HG03064 (cell line): ENCODE measurements around the gene COL5A1.

Experiments
- ATAC-seq: cut with Tn5 transposase; IDR thresholded peaks from one replicate; pipeline ENCODE4 v1.9.1; 2021; ENCODE audit warnings: low read depth; ENCODE audit not compliant: unreplicated experiment

Gene COL5A1

GRCh38 chr9:134625361-134626068, 16.1 kb upstream of the COL5A1 start:
- ATAC-seq = no peak

DNA sequence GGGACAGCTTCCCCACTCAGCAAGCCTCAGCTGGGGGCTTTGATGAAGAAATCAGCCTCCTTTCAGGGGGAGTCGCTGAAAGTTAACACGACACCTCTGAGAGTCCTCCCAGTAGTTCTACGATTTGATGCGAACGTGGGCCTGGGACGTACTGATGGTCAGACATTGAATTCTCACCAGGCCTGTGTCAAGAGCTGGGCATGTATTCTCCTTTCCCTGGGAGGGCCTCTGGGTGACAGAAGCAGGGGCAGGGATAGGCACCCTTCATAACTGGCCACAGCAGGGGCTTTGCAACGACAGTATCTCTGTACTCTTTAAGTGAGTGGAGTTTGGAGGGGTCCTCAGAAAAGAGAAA, 15.6 kb upstream of the COL5A1 start:
- ATAC-seq = no peak

- no peak for ATAC-seq
Observed at GRCh38 chr9:134626571-134627416, 14.8 kb upstream of the COL5A1 start.

DNA sequence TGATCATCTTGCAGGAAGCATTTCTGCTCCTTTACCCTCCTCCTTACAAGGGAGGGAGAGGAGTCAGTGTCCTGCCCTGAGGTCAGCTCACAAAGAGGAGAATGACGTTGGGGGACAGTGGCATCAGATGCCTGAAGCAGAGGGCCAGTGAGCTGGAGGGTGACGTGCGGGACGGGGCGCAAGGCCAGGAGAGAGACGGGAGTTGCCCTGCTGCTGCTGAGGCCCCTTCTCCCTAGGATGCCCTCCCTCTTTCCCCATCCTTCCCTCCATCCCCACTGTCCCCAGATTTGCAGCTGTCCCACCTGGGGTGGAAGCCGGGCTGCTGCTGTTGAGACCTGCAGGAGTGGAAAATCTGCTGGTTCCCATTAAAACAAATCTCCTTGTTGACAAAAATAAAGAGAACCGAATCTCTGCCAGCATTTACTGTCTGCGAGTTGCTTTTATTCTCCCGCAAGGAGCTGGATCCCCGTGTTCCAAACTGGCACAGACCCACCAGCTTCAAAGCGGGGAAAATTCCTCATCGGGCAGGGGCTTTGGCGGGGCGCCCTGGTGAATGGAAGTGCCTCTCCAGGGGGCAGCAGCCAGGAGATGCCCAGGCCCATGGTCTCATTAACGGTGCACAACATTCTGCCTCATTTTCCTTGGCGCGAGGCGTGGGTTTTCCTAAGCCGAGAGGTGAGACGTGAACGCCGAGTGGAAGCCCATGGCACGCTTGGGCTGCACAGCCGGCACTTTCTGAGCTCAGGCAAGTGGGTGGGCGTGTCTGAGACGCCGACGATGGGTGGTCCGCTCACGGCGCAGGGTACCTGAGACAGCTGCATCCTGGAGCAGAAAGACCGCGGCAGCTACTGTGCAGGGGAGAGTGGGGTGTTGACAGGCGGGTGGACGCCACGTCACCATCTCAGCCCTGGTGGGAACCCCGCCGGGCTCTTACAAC, 13.9 kb upstream of the COL5A1 start:
- ATAC-seq = no peak

- ATAC-seq = no peak
Observed at GRCh38 chr9:134628354-134628736, 13.3 kb upstream of the COL5A1 start.

DNA sequence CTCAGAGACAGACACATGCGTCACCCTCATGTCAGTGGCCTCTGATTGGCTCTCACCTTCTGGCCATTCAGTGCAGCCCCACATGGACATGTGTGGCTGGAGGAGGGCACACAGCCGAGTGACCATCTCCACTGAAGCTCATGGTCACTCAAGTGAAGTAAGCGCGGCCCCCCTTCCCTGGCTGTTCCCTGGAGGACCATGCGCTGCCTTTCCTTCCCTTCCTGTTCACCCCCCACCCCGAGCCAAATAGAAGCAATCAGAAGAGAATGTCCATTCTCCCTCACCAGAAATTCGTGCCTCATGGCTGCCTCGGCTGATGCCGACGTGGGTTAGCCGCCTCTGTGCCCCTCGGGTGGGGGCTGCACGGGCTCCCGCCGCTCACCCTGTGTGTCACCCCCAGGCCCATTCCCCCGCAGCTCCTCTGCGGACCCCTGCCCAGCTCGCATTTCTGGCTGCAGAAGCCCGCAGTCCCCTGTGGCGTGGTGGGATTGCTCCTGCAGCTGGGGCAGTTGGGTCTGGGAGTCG, 12.5 kb upstream of the COL5A1 start:
- ATAC-seq = no peak

DNA sequence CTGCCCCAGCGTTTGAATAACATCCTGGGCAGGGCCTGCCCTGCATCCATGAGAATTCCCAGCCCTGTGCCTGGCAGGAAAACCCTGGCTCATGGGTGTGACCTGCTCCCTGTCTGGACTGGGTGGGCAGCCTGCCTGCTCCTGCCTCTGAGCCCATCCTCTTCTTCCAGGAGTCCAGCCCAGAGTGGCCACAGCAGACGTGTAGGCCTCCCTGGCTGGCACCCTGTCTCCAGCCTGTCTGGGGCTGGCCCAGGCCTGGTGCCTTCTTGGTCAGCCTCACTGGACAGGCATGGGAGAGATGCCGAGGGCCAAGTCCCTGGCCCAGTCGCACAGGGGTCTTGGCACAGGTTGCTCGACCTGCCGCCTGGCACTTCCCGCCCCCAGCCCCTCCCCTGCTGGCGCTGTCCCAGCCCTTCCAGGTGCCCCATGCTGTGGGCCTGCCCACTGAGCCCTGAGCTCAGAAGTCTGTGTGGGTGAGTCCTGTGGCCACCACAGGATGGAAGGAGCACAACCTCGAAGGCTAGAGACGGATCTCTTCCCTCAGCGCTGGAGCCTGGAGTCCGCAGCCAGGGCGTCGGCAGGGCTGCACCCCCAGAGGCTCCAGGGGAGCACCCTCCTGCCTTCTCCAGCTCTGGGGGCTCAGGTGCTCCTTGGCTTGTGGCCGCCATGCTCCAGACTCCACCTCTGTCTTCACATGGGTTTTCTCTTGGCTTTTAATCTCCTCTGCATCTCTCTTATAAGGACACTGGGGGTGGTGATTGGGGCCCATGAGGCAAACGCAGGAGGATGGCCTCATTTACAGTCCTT, 11.8 kb upstream of the COL5A1 start:
- no peak for ATAC-seq

DNA sequence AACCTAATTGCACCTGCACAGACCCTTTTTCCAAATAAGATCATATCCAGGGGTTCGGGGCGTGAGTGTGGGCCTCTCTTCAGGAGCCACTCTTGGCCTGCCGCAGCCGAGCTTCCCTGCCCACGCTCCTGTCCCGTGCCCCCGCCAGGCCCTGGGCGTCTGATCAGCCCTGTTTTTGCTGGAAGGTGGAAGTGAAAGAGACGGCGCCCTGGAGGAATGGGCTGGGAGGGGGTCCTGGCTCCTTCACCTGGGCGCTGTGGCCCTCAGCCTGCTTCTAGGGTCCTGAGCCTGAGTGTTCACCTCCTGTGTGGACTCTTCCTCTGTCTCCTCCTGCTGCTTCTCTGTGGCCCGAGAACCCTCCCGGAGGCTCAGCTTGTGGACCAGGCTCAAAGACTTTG, 11.2 kb upstream of the COL5A1 start:
- ATAC-seq = no peak

GRCh38 chr9:134630861-134631260, 10.7 kb upstream of the COL5A1 start:
- no peak for ATAC-seq

DNA sequence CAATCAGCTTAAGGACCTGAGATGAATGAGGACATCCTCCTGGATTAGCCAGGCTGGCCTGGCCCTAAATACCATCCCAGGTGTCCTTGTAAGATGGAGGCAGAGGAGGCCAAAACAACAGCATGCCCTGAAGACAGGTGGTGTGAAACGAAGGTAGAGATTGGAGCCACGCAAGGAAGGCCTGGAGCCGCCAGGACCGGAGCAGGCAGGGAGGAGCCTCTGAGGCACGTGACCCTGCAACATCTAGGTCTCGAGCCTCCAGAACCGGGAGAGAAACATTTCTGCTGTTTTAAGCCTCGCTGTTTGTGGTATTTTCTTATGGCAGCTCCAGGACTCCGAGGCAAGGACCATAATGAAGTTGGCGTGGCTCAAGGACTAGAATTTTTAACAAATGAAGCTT, 9.7 kb upstream of the COL5A1 start:
- ATAC-seq = no peak

- ATAC-seq = no peak
Observed at GRCh38 chr9:134632329-134632728, 9.3 kb upstream of the COL5A1 start.

DNA sequence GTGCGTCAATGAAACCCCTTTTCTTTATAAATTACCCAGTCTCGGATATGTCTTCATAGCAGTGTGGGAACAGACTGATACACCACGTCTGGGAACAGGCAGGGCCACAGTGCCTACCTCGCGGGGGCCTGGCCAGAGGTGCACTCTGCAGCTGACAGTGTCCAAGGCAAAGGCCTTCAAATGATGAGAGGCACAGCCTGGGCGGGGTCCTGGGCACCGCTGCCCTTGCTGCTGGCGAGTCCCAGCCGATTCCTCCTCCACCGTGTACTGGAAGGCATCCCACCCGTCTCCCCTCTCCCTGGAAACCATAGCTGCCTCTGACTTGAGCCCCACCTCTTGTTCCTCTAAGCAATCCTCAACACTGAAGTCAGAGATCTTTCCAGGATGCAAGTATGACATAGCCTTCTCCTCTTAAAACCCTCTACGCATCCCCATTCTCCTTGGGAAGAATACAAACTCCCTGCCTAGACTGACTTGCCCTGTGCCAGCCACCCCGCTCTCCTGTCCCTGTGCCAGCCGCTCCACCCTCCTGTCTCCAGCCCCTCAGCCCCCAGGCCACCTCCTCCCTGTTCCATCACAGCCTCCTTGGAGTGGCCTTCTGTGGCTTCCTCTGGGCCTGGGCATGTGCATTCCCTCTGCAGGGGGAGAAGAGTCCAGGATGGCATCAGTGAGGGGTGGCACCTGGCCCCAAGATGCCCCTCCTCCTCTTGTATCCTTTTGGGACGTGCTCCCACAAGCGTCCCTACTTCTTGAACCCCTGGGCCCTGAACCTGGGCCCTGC, 8.1 kb upstream of the COL5A1 start:
- no peak for ATAC-seq

GRCh38 chr9:134634176-134634575, 7.4 kb upstream of the COL5A1 start:
- ATAC-seq = no peak

- no peak for ATAC-seq
Observed at GRCh38 chr9:134634667-134635230, 6.9 kb upstream of the COL5A1 start.

DNA sequence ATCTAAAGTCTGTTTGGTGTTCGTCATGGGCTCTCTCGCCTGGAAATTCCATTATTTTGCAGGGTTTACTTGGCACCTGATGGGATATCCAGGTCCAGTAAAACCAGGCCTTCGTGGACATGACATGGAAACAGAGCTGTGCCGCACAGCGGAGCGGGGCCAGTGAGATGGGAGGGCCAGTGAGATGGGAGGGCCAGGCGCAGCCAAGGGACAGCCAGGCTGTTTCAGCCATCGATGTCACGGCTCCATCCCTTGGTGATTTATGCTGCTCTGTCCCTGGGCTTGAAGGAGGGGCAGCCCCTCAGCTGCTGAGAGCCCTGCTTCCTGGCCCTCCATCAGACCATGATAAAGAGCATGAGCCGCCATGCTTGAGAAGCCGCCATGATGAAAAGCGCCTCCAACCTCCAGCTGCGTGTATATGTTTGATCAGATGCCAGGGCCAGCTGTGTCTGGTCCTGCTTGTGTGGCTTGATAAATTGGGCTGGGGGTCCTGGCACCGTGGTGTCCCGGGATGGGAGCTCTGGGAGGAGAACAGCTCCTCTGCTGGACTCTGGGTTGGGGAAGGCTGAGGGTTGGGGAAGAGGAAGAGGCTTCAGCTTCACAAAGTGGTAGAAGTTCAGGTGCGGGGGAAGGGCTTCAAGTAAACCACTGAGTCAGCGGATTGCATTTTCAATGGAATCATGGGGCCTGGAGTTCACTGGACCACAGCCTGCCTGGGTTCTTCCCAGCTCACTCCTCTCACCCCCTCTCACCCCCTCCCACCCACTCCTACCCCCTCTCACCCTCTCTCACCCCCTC, 6.1 kb upstream of the COL5A1 start:
- no peak for ATAC-seq

GRCh38 chr9:134636149-134636507, 5.5 kb upstream of the COL5A1 start:
- no peak for ATAC-seq

DNA sequence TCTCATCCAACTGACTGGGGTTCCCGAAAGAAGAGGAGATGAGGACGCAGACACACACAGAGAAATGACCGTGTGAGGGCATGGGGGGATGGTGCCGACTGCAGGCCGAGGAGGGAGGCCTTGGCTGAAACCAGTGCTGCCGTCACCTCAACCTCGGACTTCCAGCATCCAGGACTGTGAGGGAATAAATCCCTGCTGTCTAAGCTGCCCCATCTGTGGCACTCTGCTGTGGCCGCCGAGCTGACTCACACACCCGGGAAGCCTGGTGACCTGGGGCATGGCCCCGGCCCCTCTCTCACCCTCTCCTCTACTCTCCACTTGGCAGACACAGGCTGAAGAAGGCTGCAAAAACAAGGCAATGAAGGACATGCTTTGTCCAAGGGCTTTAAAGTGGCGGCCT, 4.4 kb upstream of the COL5A1 start:
- ATAC-seq = no peak
